ENCODE data around the gene DPH3. TPM values are rescaled to one million over a fixed set of nuclear protein-coding genes. Genes with fewer than 3 reads are reported as not detected.
A peak's percentile ranks its signal among the peaks of the same experiment; 100 is the strongest.

The DPH3 gene
- total RNA-seq, 1 donor from 2014 or later, result 25.9 TPM

GRCh38 chr3:16245609-16246008, 19.1 kb downstream of the DPH3 start:
- no peak for TF ChIP-seq CTCF (IDR thresholded peaks at IDR 0.05; ENCODE audit: borderline replicate concordance)
- Histone ChIP-seq H3K27me3 (ENCODE audit: low read depth) (no peaks in the 10 kb centered on the region), H3K9me3 (replicated peaks) (no peaks in the 10 kb centered on the region), H3K36me3 (no peaks in the 10 kb centered on the region), H3K27ac (replicated peaks) (no peak overlapping the region), H3K4me3 (no peak overlapping the region), H3K4me1 (peaks cover 26% of the 10 kb centered on the region)
- DNase-seq, result no peak
- intact Hi-C loops (cut with micrococcal nuclease), result loop anchor here (2.0 to 10.0 kb wide), 3 partner anchors 197 to 621 kb away; no protein-coding TSS in a partner anchor

- H3K9me3 ChIP-seq (replicated peaks), result no peaks in the 10 kb centered on the region
- no peaks in the 10 kb centered on the region for H3K27me3 ChIP-seq (ENCODE audit: low read depth)
- peaks cover 41% of the 10 kb centered on the region for H3K4me1 ChIP-seq
- peak overlapping the region; percentile 64 for H3K27ac ChIP-seq (replicated peaks)
- TF ChIP-seq CTCF (IDR thresholded peaks at IDR 0.05; ENCODE audit: borderline replicate concordance), result no peak
- peak; percentile 25 for DNase-seq
- H3K4me3 ChIP-seq, result no peak overlapping the region
- no peaks in the 10 kb centered on the region for H3K36me3 ChIP-seq
- intact Hi-C loops (cut with micrococcal nuclease), result loop anchor here (10.0 kb wide), 1 partner anchor 619 kb away; no protein-coding TSS in a partner anchor
Measured at GRCh38 chr3:16243706-16244490, 20.8 kb downstream of the DPH3 start.

- Histone ChIP-seq H3K36me3 (no peaks in the 10 kb centered on the region), H3K9me3 (replicated peaks) (no peaks in the 10 kb centered on the region), H3K27ac (replicated peaks) (no peak overlapping the region), H3K4me1 (peaks cover 46% of the 10 kb centered on the region), H3K4me3 (no peak overlapping the region), H3K27me3 (ENCODE audit: low read depth) (no peaks in the 10 kb centered on the region)
- intact Hi-C loops (cut with micrococcal nuclease), result loop anchor here (10.0 kb wide), 1 partner anchor 617 kb away; no protein-coding TSS in a partner anchor
- no peak for DNase-seq
- no peak for TF ChIP-seq CTCF (IDR thresholded peaks at IDR 0.05; ENCODE audit: borderline replicate concordance)
Measured at GRCh38 chr3:16242177-16242576, 22.6 kb downstream of the DPH3 start.

GRCh38 chr3:16241225-16241624, 23.5 kb downstream of the DPH3 start:
- no peak for DNase-seq
- Histone ChIP-seq H3K27me3 (ENCODE audit: low read depth) (no peaks in the 10 kb centered on the region), H3K36me3 (no peaks in the 10 kb centered on the region), H3K4me1 (peaks cover 54% of the 10 kb centered on the region), H3K27ac (replicated peaks) (no peak overlapping the region), H3K9me3 (replicated peaks) (no peaks in the 10 kb centered on the region), H3K4me3 (no peak overlapping the region)
- intact Hi-C loops (cut with micrococcal nuclease), result loop anchor here (10.0 kb wide), 1 partner anchor 616 kb away; no protein-coding TSS in a partner anchor
- TF ChIP-seq CTCF (IDR thresholded peaks at IDR 0.05; ENCODE audit: borderline replicate concordance), result no peak

- intact Hi-C loops (cut with micrococcal nuclease), result loop anchor here (10.0 kb wide), 1 partner anchor 616 kb away; no protein-coding TSS in a partner anchor
- no peak for DNase-seq
Measured at GRCh38 chr3:16240229-16241023, 24.3 kb downstream of the DPH3 start.

More at GRCh38 chr3:16240229-16241023, 24.3 kb downstream of the DPH3 start:
- H3K4me3 ChIP-seq, result no peak overlapping the region
- H3K27ac ChIP-seq (replicated peaks), result no peak overlapping the region
- TF ChIP-seq CTCF (IDR thresholded peaks at IDR 0.05; ENCODE audit: borderline replicate concordance), result no peak
- H3K36me3 ChIP-seq, result no peaks in the 10 kb centered on the region
- no peaks in the 10 kb centered on the region for H3K9me3 ChIP-seq (replicated peaks)
- H3K27me3 ChIP-seq (ENCODE audit: low read depth), result no peaks in the 10 kb centered on the region
- H3K4me1 ChIP-seq, result peaks cover 55% of the 10 kb centered on the region
